Measurements from ENCODE around the gene NLGN1.
"Not testable (repeated sequence)": the region's sequence is repeated elsewhere in the genome, so short reads cannot be mapped to it uniquely, and the experiment has no call there.

The NLGN1 gene

DNA sequence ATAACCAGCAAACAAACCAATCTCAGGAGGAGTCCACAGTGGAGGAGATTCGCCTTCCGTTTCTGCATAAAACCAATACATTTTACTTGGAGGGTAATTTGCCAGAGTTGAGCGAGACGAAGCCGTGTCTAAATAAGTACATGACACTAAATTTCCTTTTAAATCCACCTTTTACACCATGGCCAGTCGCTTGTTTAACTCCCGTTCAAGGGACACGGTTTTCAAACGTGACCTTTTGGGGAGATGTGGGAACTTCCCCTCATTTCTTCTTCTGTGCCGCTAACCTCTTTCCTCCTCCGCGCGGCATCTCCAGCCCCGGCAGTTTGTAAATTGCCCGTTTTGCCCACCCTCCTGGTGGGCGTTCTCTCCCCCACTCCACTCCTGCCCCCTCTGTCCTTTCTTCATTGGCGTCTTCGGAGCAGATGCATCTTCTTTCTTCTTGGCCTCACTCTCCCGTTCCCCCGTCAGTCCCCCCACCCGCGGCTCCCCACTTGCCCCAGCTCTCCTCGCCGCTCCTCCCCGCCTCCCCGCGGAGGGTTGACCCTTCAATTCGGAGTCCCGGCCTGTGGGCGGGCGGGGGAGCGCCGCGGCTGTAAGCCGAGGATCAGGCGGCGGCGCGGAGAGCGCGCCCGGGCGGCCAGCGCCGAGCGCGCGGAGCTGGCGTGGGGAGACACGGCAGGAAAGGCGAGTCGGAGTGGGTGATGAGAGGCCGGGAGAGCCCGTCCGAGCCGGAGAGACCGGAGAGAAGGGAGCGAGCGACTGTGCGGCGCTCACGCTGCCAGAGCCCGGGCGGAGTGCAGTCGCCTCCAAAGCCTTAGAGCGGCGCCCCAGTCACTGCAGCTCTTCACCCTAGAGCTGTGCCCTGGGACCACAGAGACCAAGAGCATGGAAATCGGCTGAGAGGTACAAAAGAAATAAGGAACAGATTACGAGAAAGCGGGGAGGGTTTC is at the start of gene NLGN1:
Gene NLGN1, plus strand, starts transcription at position 584 of the 950 bp plus-strand sequence.
- DNase-seq (ENCODE audit: low read depth in 2 of 2) = no peak

DNA sequence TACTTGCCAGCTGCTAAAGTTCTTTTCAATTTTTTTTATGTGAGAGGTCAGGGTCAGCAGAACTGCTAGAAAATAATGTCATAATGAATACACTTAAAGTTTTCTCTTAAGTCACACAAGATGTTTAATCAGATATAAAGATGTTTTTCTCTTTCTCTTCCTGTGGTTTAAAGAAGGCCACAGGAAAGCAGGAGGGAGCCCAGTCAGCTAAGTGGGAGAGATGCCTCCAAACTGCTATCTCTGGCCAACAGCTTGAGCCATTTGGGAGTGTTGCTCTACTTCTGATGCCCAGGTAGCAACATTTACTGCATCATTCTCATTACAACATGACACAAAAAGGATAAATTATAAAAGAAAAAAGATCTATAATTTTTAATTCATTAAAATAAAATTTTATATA is 45.7 kb upstream of the NLGN1 start:
- no peak for DNase-seq (ENCODE audit: low read depth in 2 of 2)

DNA sequence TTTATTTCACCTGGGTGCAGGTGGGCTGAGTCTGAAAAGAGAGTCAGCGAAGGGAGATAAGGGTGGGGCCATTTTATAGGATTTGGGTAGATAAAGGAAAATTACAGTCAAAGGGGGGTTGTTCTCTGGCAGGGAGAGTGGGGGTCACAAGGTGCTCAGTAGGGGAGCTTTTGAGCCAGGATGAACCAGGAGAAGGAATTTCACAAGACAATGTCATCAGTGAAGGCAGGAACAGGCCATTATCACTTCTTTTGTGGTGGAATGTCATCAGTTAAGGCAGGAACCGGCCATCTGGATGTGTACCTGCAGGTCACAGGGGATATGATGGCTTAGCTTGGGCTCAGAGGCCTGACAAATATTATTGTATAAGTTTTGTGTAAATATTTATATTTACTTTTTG is 44.4 kb upstream of the NLGN1 start:
- DNase-seq (ENCODE audit: low read depth in 2 of 2) = not testable (repeated sequence)

DNA sequence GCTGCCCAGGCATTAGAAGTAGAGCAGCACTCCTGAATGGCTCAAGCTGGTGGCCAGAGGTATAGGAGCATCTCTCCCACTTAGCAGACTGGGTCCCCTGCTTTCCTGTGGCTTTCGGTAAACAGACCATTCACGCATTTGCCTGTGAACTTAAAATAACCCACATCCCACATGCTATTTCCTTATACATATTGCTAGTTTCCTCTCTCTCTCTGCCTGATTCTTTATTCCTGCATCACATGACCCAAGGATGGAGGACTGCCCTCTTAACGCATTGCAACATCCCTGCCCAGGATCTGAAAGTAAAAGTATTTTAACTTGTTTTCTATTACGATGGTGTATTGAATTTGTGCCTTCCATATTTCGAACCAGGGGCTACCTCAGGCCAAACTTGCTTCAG is 43.4 kb upstream of the NLGN1 start:
- DNase-seq (ENCODE audit: low read depth in 2 of 2) = no peak

DNA sequence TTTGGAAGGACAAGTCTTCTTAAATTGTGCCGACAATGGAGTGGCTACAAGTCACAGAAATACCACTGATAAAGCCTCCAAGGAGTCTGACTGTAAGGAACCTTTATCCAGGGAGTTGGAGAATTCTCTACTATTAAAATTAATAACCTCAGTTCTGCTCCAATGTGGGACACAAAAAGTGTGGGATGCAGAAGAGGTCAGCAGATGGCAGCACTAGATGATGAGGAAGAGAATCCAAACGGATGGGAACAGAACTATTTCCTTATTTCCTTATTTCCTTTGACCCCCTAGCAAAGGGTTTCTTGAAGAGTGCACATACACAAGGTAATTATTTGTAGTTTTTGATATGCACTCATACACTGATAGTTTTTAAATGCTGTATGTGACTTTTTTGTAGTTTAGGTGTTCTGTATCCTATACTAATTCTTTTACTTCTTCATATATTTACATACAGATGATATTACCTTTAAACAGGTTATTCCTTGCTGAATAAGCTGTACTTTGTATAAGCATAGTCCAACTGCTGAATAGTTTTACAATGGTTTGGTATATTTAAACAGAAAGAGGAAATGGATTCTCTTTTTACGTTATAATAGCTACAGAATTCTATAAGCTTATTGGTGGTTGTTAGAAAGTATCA is 25.6 kb upstream of the NLGN1 start:
- DNase-seq (ENCODE audit: low read depth in 2 of 2) = no peak

DNA sequence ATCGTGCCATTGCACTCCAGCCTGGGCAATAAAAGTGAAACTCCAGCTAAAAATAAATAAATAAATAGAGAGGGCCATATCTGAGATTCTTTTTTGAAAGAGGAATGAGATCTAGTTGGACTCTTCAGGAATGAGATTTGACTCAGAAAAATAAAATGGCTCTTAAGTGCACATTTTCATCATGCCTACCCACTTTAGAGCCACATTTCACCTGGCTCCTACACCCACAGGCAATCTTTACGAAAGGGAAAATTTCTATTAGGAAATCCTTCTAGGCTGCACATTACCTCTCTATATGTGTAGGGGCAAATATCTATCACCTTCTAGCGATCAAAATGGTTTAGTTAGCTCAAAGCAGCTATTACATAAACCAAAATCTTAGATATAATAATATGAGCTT is 16.9 kb upstream of the NLGN1 start:
- no peak for DNase-seq (ENCODE audit: low read depth in 2 of 2)

DNA sequence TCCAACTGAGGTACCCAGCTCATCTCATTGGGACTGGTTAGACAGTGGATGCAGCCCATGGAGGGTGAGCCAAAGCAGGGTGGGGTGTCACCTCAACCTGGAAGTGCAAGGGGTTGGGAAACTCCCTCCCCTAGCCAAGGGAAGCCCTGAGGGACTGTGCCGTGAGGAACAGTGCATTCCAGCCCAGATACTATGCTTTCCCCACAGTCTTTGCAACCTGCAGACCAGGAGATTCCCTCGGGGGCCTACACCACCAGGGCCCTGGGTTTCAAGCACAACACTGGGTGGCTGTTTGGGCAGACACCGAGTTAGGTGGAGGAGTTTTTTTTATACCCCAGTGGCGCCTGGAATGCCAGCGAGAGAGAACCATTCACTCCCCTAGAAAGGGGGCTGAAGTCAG is 15.6 kb upstream of the NLGN1 start:
- not testable (repeated sequence) for DNase-seq (ENCODE audit: low read depth in 2 of 2)

DNA sequence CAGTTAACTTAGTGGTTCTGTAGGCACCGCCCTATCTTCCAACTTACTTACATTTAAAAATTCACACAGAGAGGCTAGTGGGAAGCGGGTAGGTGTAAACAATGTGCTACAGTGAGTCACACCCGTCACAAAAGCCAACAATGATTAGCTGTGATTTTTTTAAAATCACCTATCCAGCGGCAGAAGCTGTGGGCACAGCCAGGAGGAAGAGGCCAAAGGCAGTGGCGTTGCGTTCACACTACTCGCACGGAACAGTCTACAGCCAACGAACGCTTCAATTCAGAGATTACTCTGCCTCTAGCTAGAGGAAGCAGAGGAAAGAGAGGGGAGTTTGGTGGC is 2.5 kb upstream of the NLGN1 start:
- no peak for DNase-seq (ENCODE audit: low read depth in 2 of 2)

DNA sequence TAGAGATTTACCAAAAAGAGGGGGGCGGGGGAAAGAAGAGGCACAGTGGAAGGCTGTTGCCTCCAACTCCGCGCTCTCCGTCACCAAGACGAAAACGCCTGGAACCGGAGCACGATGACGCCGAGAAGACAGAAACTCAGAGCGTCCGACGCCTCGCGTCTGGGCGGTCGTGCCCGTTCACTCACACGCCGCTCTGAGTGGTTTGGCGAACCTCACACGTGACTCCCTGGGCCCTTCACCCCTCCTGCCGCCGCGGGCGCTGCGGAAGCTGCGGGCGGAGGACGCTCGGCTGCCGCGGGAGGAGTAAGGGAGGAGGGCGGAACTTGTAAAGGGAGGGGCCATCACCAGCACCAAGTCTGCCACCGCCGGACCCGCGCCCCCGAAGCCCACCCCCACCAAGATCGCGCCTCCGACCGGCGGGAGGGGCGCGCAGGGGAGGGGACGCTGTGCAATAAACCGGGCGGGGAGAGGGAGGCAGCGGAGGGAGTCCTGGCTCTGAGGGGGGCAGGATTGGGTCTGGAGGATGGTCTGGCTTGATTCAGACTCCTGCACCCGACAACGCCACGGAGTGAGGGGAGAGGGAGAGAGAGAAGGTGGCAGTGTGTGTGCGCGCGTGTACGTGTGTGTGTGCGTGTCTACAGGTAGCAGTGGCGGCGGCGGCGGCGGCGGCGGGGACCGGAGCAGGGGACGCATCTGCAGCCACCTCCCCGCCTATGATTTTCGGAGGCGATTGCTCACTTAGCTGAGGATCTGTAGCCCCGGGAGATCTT is 1.9 kb upstream of the NLGN1 start:
- peak in 1 of 2 donors; percentile 6 for DNase-seq (ENCODE audit: low read depth in 2 of 2)

DNA sequence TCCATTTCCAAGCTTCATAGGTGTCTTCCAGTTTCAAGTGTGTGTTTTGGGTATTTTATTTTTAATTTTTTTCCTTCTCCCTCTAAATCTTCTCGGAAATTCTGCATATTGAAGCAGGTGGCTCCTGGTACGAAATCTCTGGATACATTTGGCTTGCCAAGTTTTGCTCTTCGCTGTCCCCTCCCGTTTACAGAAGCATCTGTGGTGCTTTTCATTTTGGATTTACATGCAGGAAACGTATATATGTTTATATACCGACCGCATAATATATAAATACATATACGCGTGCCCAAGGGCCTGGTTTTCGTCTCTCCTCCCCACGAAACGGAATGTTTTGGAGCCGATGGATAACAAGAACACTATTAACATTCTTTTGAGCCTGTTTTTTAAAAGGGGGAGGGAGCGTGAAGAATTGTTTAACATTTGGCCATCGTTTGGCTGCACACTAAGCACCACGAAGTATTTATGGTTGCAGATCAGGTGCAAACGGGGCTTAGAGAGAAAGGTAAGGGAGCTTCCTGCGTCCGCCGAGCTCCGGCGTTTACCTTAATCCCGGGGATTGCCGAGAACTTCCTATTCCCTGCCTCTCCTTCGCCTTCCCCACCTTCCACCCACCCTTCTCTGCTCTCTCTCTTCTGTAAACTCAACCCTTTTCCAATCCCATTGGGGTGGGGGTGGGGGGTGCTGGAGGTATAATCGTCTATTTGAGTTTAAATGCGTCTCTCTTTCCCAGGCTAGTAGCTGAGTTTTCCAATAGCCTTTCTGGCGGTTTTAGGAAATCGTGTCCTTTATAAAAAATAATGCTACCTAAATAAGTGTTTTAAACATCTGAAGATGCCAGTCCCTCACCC is 1.1 kb upstream of the NLGN1 start:
- no peak for DNase-seq (ENCODE audit: low read depth in 2 of 2)

DNA sequence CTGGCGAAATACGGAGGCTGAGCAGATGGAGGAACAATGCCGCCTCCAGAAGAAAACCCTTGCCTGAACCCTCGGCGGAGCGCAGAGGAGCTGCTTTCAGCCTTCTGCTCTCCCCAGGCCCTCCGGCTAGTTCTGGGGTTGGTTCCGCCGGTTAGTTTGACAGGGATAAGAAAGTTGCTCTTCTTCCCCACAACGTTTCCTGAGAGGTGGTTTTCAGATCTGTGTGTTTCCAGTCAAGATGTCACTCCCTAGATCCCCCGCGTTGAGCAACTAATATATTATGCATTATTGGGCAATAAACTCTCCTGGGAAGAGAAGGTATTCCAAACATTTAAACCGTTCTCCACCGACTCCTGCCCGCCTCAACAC is 551 bp downstream of the NLGN1 start:
- DNase-seq (ENCODE audit: low read depth in 2 of 2) = no peak

DNA sequence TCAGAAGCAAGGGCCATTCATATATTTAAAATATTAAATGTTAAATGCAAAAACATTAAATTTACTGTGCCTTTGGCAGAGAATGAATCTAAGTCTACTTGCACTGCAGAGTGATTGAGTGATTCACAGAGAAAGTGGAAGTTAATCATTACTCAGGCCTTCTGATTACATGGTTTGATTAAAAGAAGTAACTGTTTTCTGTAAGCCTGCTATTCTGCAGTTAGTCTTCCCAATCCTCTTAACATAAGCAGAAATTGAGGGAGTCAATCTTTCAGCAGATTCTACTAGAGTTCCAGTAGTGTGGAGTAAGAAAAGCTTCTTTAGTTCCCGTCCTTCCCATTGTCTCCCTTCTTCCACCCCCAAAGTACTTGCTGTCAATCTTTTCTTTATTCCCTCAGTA is 1.5 kb downstream of the NLGN1 start:
- DNase-seq (ENCODE audit: low read depth in 2 of 2) = no peak

DNA sequence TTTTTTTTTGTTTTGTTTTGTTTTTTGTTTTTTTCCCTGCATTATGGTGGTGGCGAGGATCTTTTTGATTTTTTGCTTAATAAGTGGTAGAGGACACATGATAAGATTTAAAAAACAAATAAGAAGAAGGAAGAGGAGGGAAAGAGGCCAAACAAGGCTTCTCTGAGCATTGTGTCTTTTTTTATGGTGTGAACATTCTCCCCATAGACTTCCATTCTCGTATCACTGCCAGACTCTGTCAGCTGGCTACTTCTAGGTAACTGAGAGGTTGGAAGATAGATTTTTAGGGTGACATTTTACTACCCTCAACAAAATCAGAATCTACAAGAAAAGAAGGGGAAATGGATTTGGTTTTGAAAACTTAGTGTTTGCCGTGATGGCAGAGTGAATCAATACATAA is 3.8 kb downstream of the NLGN1 start:
- no peak for DNase-seq (ENCODE audit: low read depth in 2 of 2)

DNA sequence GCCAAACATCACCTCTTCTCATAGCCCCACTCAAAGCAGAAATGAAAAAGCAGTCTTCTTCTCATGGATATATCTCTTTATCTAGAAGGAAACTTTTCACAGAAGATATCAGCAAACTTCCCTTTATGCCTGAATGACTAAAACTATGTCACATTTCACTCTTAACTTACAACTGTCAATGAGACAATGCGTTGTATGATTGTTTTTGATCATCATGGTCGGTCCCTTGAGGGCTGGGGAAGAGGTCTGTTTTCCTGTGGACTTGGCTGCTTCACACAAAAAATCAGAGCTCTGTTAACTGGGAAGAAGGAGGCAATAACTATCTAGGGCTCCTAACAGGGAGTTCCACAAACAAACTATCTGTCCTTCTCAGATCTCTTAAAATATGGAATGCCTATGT is 5.1 kb downstream of the NLGN1 start:
- no peak for DNase-seq (ENCODE audit: low read depth in 2 of 2)

DNA sequence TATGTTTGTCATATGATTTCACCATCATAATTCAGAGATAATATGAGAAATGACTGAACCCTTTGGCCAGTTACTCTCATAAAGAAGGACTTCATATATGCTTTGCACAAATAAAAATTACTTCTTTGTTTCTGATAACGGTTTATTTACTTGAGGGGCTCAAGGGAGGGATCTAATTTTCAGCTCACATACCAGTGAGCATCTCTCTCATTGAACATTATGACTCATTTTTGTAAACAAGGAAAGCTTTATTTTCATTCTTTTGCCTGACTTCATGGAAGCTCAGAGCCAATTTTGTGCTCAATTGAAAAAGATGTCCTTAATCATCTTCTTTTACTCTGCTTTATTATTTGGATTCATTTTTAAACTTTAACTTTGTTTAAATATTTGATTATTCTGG is 5.8 kb downstream of the NLGN1 start:
- no peak for DNase-seq (ENCODE audit: low read depth in 2 of 2)

DNA sequence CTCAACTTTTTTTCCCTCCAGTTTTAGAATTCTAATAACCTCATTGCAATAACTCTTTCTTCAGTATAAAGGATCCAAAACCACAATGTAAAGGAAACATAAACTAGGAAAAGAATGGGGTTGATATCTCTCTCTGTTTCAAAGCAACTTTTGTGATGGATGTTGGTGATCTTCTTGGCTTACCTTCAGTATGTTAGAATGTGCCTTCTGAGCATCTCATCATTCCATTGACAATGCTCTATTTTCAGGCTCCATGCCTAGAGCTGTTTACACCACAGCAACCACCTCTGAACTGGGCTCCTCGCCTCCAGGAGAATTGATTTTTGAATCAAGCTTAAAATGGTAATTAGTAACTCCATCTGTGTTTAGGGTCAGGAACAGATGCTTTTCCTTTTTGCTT is 6.6 kb downstream of the NLGN1 start:
- no peak for DNase-seq (ENCODE audit: low read depth in 2 of 2)

DNA sequence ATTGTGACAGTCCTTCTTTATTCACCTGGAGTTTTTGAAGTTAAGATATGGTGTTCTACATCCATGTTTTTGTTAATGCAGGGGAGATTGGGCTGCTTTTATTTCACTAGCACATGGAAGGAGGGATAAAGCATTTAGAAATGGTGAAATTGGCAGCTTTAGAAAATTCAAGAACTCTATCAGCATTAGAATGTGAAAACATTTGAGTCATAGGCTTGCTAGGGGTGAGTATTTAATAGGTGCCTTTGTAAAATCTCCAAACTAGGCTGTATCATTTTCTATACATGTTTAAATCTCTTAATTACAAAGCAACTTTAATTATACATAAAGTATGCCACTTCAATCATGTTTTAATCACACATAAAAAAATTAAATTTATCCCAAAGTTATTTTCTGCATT is 12.9 kb downstream of the NLGN1 start:
- no peak for DNase-seq (ENCODE audit: low read depth in 2 of 2)

DNA sequence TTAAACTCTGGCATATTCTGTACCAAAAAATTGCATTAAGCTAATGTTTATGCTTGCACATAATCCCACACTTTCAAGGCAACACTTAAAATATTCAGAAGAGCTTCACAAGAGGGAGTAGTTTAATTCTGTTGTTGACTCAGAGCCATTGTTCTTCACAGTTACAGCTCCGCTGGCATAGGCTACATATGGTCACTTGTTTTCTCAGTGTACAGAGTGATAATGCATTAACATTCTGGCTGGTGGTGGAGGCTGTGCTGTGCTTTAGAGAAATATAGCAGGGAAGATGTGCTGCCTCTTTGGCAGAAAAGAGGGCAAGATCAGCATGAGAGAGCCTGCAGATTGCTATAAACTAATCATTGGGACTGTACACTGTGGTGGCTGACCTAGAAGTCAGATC is 13.3 kb downstream of the NLGN1 start:
- DNase-seq (ENCODE audit: low read depth in 2 of 2) = no peak

DNA sequence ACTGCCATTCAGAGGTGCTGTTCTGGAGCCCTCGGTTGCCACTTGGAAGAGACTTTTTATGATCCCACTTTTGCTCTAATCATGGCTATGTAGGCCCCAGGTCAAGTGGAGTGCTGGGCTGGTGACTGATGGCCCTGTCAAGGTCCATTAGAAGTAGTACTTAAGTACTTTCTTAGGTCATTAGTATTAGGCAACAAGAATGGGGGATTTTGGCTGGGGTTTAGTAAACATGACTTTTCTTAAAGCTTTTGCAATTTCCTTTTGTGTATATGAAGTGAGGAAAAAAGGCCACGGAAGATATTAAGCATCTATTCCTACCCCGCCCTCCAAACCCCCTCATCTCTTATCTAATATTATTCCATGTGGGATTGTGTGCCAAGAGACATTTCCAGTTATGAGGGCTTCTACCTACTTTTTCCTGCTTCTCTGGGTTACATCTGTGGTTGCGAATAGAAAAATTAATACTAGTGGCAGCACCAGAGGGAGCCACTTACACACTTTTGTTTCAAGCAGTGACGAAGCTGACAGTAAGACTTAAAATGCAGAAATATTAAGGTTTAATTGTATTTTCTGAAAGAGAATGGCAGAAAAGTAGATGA is 13.9 kb downstream of the NLGN1 start:
- no peak for DNase-seq (ENCODE audit: low read depth in 2 of 2)

DNA sequence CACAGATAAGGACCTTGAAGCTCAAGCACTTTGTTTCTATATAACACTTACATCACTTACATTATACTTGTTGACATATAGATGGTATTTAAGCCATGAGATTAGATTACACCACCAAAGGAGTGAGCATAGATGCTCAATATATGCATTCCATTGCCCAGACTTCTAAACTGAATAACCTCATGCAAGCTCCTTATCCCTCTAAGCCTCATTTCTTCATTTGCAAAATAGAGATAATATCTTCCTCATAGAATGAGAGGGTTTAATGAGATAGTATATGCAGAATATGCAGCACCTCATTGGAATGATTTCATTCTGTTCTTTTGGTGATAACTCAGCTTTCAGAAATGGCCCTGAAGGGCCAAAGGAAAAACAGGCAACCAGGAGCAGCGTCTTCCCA is 18.5 kb downstream of the NLGN1 start:
- DNase-seq (ENCODE audit: low read depth in 2 of 2) = no peak

DNA sequence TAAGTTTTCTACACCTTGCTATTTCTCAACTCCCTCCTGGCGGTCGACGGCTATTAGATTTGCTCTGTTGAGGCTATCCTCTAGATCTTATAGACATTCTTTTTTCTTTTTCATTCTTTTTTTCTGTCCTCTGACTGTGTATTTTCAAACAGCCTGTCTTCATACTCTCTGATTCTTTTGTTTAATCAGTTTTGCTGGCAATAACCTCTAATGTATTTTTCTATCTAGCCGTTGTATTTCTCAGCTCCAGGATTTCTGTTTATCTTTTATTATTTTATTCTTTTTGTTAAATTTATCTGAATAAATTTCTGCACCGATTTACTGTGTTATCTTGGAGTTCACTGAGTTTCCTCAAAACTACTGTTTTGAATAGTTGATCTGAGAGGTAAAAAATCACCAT is 31.5 kb downstream of the NLGN1 start:
- DNase-seq (ENCODE audit: low read depth in 2 of 2) = no peak
